D721Med (cell line): ENCODE data around the gene NR1H2.
"Not testable (repeated sequence)": the region's sequence is repeated elsewhere in the genome, so short reads cannot be mapped to it uniquely, and the experiment has no call there.

Experiments used
- DNase-seq: peaks from one replicate; pipeline ENCODE4 v3.0.0; 2011; ENCODE audit warnings: low spot score; ENCODE audit not compliant: insufficient read length
- FAIRE-seq: peaks from 2 replicates; lab custom pipeline; 2011; peaks lifted over from hg19 to GRCh38; lab: Jason Lieb, UNC
- TF ChIP-seq, protein P1 (sequence below): IDR thresholded peaks from 2 replicates; pipeline ENCODE4 v1.5.1; 2012; ENCODE audit warnings: mild to moderate bottlenecking, control low read depth; ENCODE audit not compliant: insufficient read depth; ENCODE audit errors: missing control alignments

Gene NR1H2

DNA sequence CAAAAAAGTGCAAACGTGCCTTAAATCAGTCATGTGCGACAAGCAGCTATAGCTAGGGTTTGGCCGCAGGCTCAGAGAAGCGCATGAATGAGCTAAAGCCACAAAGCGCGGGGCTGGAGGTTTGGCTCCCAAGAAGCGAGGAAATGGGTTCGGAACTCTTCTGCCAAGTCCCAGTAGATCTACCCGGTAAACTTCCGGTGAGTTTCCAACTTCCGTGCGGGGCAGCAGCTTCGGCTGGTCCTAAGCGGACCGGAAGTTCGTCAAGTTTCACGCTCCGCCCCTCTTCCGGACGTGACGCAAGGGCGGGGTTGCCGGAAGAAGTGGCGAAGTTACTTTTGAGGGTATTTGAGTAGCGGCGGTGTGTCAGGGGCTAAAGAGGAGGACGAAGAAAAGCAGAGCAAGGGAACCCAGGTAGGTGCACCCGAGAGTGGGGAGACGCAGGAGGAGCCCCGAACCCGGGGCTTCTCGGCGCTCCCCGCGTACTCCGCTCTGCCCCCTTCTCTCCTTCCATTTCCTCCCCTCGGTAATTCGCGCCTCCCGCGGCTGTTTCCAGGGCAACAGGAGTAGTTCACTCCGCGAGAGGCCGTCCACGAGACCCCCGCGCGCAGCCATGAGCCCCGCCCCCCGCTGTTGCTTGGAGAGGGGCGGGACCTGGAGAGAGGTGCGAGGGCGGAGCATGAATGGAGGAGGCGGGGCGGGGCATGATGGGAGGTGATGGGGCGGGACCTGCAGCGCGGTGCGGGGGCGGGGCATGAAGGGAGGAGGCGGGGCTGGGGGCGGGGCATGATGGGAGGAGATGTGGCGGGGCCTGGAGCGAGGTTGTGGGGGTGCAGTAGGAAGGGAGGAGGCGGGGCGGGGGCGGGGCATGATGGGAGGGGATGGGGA lies at the start of gene NR1H2:
Gene NR1H2 (plus strand): TSS at position 292 of the 885 bp plus-strand sequence. CDS start 1,149 bp downstream, outside the sequence.
- TF ChIP-seq, protein P1, sequence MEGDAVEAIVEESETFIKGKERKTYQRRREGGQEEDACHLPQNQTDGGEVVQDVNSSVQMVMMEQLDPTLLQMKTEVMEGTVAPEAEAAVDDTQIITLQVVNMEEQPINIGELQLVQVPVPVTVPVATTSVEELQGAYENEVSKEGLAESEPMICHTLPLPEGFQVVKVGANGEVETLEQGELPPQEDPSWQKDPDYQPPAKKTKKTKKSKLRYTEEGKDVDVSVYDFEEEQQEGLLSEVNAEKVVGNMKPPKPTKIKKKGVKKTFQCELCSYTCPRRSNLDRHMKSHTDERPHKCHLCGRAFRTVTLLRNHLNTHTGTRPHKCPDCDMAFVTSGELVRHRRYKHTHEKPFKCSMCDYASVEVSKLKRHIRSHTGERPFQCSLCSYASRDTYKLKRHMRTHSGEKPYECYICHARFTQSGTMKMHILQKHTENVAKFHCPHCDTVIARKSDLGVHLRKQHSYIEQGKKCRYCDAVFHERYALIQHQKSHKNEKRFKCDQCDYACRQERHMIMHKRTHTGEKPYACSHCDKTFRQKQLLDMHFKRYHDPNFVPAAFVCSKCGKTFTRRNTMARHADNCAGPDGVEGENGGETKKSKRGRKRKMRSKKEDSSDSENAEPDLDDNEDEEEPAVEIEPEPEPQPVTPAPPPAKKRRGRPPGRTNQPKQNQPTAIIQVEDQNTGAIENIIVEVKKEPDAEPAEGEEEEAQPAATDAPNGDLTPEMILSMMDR, result no peak
- DNase-seq, result peak; percentile 83
- no peak for FAIRE-seq

DNA sequence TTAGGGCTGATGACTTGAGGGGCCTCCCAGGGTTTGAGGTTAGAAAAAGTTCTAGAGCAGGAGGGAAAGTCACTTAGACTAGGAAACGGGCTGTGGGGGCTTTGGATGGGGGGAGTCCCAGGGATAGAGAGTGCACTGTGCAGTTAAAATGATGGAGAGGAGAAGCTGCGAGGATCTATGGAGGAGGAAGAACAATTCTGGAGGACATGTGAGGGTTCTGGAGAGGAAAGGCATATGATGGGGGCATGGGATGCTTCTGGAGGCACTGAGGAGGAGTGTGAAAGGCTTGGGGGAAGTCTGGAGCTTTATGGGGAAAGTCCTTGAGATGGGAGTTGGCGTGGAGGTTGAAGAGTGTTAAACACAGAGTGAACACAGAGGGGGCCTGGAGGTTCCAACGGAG lies 49.2 kb upstream of the NR1H2 start:
- DNase-seq (no peak), FAIRE-seq (no peak)
- TF ChIP-seq, protein P1, result no peak

DNA sequence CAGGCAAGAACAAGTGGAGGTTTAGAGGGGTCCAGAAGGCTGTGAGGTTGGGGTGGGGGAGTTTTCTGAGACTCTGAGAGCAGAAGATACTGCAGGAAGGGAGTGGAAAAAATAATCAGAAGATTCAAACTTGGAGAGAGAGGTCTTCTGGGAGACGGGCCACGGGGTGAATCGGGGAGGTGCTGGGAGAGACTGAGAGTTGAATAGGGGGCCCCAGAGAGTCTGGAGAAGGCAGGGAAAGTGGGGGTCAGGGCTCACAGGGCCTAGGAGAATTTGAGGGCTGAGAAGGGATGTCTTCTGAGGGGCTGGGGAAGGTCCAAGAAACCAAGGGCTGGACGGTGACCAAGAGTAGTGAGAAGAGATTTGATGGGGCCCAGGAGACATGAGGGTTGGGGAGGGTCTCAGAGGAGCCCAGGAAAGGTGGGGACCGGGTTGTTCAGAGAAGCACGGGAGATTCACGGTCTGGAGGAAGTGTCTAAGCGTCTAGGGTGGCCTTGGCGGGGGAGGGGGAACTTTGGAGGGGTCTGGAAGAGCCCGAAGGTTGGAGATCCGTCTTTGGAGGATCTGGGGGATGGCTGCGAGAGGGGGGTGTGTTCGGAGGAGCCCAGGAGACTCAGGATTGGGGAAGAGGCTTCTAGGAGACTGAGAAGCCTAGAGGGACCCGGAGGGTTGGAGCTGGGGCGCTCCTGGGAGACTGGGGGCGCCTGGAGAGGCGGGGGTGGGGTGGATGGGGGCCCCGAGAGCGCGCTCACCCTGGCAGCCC lies 48.6 kb upstream of the NR1H2 start:
- DNase-seq (no peak), FAIRE-seq (no peak)
- TF ChIP-seq, protein P1, result no peak

DNA sequence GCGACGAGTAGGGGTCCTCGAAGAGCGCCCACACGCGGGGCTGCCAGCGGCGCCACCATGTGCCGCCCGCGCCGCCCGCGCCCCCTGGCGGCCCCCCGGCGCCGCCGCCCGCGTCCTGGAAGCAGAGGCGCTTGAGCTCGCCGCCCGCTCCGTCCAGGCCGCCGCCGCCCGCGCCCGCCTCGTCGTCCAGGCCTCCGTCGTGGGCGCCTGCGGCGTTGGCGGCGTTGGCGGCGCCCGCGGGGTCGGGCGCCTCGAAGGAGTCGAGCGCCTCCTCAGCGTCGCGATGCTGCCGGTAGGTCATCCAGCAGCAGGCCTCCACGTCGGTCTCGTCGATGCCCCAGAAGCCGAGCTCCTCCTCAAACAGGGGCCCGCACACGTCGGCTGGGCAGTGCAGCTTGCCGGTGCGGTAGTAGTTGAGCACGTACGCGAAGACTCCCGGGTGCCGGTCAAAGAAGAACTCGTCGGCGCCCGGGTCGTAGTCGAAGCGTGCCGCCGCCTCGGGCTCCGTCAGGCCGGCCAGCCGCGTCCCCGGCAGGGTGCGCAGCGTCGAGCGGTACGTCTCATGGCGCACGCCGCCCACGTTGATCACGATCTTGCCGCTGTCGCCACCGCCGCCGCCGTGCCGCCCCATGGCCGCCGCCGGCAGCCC lies 47.9 kb upstream of the NR1H2 start:
- DNase-seq, result no peak
- TF ChIP-seq, protein P1, result peak; percentile 22
- no peak for FAIRE-seq

DNA sequence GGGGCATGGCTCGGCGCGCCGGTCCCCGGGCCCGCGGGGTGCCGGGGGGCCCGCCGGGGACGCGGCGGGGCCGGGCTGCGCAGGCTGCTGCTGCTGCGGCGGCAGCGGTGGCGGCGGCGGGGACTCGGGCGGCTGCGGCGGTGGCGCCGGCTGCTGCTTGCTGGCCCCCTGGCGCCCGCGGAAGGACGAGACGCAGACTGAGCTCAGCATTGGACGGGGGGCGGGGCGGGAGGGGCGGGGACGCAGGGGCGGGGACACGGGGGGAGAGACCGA lies 47.4 kb upstream of the NR1H2 start:
- FAIRE-seq (no peak), DNase-seq (no peak)
- TF ChIP-seq, protein P1, result peak; percentile 12

DNA sequence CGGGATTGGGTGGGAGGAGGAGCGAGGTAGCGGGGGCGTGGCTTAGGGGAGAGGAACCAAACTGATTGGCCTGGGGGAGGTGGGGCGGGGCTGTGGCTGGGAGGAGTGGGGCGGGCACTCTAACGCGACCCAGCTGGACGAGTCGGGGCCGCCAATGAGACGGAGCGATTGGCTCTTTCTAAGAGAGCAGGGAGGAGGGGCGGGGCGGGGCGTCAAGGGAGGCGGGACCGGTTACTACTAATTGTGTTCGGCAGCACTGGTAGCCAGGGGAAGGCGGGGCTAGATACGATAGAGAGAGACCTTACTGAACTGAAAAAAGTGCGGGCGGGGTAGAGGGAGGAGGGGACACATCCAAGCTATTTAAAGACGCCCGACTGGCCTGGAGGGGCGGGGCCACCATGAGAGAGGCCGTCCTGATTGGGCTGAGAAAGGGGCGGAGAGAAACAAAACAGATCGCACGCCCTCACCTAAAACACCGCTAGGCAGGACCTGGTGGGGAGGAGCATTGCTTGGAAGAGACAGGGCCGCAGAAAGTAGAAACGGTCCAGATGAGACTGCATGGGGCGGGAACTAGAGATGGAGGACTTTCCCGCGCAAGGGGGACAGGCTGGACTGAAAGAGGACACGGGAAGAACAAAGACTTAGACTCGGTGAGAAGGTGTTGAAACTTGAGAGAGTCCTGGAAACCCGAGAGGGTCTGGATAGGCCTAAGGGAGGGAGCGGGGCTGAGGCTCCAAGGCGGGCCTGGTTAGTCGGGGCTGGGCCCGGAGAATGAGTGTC lies 46.9 kb upstream of the NR1H2 start, which contains the start of gene KCNC3:
Gene KCNC3 (minus strand): TSS at position 232 of the 780 bp plus-strand sequence. CDS start 295 bp downstream, outside the sequence.
- TF ChIP-seq, protein P1, result no peak
- FAIRE-seq (no peak), DNase-seq (peak; percentile 89)

DNA sequence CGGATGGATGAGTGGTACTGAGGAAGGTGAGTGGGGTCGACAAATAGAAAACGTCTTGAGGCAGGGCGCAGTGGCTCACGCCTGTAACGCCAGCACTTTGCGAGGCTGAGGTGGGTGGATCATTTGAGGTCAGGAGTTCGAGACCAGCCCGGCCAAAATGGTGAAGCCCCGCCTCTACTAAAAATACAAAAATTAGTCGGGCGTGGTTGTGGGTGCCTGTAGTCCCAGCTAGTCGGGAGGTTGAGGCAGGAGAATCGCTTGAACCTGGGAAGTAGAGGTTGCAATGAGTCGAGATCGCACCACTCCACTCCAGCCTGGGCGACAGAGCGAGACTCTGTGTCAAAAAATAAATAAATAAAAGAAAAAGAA lies 46.3 kb upstream of the NR1H2 start:
- not testable (repeated sequence) for FAIRE-seq, DNase-seq
